Fibroblast of lung (primary cell): ENCODE data around the gene ALAS1.

Source experiments
- EZH2 ChIP-seq: IDR thresholded peaks from 2 replicates; pipeline ENCODE4 v1.5.1; 2012; ENCODE audit warnings: low read length, control low read depth, mild to moderate bottlenecking; ENCODE audit errors: missing control alignments
- TF ChIP-seq, protein P1 (sequence below), 2 donors: IDR thresholded peaks in 1 of 2; conservative IDR thresholded peaks in 1 of 2; 1 replicate in 1 of 2; 2 replicates in 1 of 2; pipeline ENCODE4 v1.5.1; 2011 to 2012; ENCODE audit warnings: low read length in 2 of 2, control low read depth in 1 of 2, inconsistent platforms in 1 of 2, low read depth in 1 of 2, mild to moderate bottlenecking in 1 of 2

DNA sequence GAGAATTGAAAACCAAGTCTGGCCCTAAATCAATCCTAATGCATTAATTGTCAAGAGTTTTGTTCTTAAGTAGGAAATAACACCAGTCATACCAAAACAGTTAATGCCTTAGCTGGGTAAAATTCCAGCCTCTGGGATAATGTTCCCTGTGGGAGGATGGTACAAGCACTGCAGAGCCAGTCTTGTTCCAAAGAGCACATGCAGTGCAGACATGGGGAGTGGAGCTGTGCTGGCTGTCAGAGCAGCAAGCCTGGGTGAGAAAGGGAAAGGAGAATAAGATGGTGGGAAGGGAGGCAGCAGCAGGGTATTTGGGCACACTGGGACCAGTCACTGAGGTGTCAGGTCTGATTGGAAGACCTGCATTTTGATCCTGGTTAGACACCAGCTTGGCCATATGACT is 12.1 kb downstream of the ALAS1 start:
- TF ChIP-seq, protein P1, sequence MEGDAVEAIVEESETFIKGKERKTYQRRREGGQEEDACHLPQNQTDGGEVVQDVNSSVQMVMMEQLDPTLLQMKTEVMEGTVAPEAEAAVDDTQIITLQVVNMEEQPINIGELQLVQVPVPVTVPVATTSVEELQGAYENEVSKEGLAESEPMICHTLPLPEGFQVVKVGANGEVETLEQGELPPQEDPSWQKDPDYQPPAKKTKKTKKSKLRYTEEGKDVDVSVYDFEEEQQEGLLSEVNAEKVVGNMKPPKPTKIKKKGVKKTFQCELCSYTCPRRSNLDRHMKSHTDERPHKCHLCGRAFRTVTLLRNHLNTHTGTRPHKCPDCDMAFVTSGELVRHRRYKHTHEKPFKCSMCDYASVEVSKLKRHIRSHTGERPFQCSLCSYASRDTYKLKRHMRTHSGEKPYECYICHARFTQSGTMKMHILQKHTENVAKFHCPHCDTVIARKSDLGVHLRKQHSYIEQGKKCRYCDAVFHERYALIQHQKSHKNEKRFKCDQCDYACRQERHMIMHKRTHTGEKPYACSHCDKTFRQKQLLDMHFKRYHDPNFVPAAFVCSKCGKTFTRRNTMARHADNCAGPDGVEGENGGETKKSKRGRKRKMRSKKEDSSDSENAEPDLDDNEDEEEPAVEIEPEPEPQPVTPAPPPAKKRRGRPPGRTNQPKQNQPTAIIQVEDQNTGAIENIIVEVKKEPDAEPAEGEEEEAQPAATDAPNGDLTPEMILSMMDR (conservative IDR thresholded peaks at IDR 0.05 in 1 of 2, IDR thresholded peaks at IDR 0.05 in 1 of 2; ENCODE audit: low read depth in 1 of 2, low read length in 2 of 2), result no peak
- no peak for TF ChIP-seq EZH2
